HepG2 (cell line): ENCODE data around the gene ZER1. TPM values are rescaled to one million over a fixed set of nuclear protein-coding genes. Genes with fewer than 3 reads are reported as not detected.

ENCODE experiments used
- ARNT ChIP-seq: fragments of 450-650 bp; IDR thresholded peaks from 2 replicates; pipeline ENCODE4 v1.6.1; 2017
- ASH2L ChIP-seq: fragments of 300-600, 200-600 bp; sonication (generic); IDR thresholded peaks from 2 replicates; pipeline ENCODE4 v1.7.0; 2017; ENCODE audit warnings: low read depth, mild to moderate bottlenecking, moderate library complexity, mixed read lengths, low read length; ENCODE audit not compliant: insufficient read length
- DRAP1 ChIP-seq: IDR thresholded peaks from 2 replicates; pipeline ENCODE4 v1.6.1; 2016; ENCODE audit warnings: missing genetic modification reagents, missing compliant biosample characterization
- GATA4 ChIP-seq: sonication (generic); IDR thresholded peaks from 2 replicates; pipeline ENCODE4 v1.6.1; 2016; ENCODE audit warnings: antibody characterized with exemption, low read depth, borderline replicate concordance
- HOXA3 ChIP-seq: sonication (generic); formaldehyde crosslinking; IDR thresholded peaks from 2 replicates; pipeline ENCODE4 v1.5.0; 2020; ENCODE audit warnings: missing genetic modification reagents
- KDM1A ChIP-seq: IDR thresholded peaks from 2 replicates; pipeline ENCODE4 v1.6.1; 2016; ENCODE audit warnings: missing compliant biosample characterization
- KLF16 ChIP-seq, 2 experiments: sonication (generic) in 1 of 2; formaldehyde crosslinking in 1 of 2; IDR thresholded peaks; 2 replicates each; pipeline versions ENCODE4 v1.6.1 to v1.8.0; 2016 to 2023; ENCODE audit warnings: missing genetic modification reagents in 2 of 2, missing compliant biosample characterization in 1 of 2
- MATR3 ChIP-seq: sonication (generic); formaldehyde crosslinking; IDR thresholded peaks from 2 replicates; pipeline ENCODE4 v1.4.0; 2020; ENCODE audit warnings: missing genetic modification reagents
- MIER2 ChIP-seq: IDR thresholded peaks from 2 replicates; pipeline ENCODE4 v1.6.1; 2016; ENCODE audit warnings: missing biosample characterization, missing genetic modification reagents
- MIER3 ChIP-seq: IDR thresholded peaks from 2 replicates; pipeline ENCODE4 v1.6.1; 2016; ENCODE audit warnings: missing compliant biosample characterization, borderline replicate concordance
- NRL ChIP-seq: sonication (generic); formaldehyde crosslinking; IDR thresholded peaks from 2 replicates; pipeline ENCODE4 v1.5.0; 2020; ENCODE audit warnings: missing genetic modification reagents, mild to moderate bottlenecking, moderate library complexity, borderline replicate concordance
- SALL1 ChIP-seq: sonication (generic); formaldehyde crosslinking; IDR thresholded peaks from 2 replicates; pipeline ENCODE4 v1.8.0; 2022; ENCODE audit warnings: mild to moderate bottlenecking, missing genetic modification reagents
- XBP1 ChIP-seq: sonication (generic); formaldehyde crosslinking; IDR thresholded peaks from 2 replicates; pipeline ENCODE4 v1.5.0; 2020; ENCODE audit warnings: missing genetic modification reagents
- ZC3H13 ChIP-seq: sonication (generic); formaldehyde crosslinking; IDR thresholded peaks from 2 replicates; pipeline ENCODE4 v1.8.1; 2023; ENCODE audit warnings: mild to moderate bottlenecking, missing genetic modification reagents, moderate library complexity
- ZKSCAN5 ChIP-seq: sonication (generic); formaldehyde crosslinking; IDR thresholded peaks from 2 replicates; pipeline ENCODE4 v1.5.1; 2020; ENCODE audit warnings: mild to moderate bottlenecking, missing genetic modification reagents
- ZNF225 ChIP-seq: sonication (generic); formaldehyde crosslinking; IDR thresholded peaks from 2 replicates; pipeline ENCODE4 v1.4.0; 2020; ENCODE audit warnings: mild to moderate bottlenecking, missing genetic modification reagents
- ZNF329 ChIP-seq: sonication (generic); formaldehyde crosslinking; IDR thresholded peaks from 2 replicates; pipeline ENCODE4 v1.9.0; 2021; ENCODE audit warnings: low read depth, mild to moderate bottlenecking, missing genetic modification reagents
- ZNF335 ChIP-seq: sonication (generic); formaldehyde crosslinking; IDR thresholded peaks from 2 replicates; pipeline ENCODE4 v1.4.0; 2020; ENCODE audit warnings: missing genetic modification reagents
- ZNF432 ChIP-seq: sonication (generic); formaldehyde crosslinking; IDR thresholded peaks from 2 replicates; pipeline ENCODE4 v1.5.0; 2020; ENCODE audit warnings: missing genetic modification reagents, mild to moderate bottlenecking, borderline replicate concordance
- ZNF557 ChIP-seq: sonication (generic); formaldehyde crosslinking; IDR thresholded peaks from 2 replicates; pipeline ENCODE4 v1.4.0; 2020; ENCODE audit warnings: missing genetic modification reagents
- ZNF580 ChIP-seq: IDR thresholded peaks from 2 replicates; pipeline ENCODE4 v1.6.1; 2016; ENCODE audit warnings: low read depth, borderline replicate concordance
- ZNF597 ChIP-seq: sonication (generic); formaldehyde crosslinking; IDR thresholded peaks from 2 replicates; pipeline ENCODE4 v1.5.0; 2020; ENCODE audit warnings: missing genetic modification reagents
- ZNF619 ChIP-seq: sonication (generic); formaldehyde crosslinking; IDR thresholded peaks from 2 replicates; pipeline ENCODE4 v1.4.0; 2020; ENCODE audit warnings: mild to moderate bottlenecking, missing genetic modification reagents
- ZSCAN20 ChIP-seq: sonication (generic); formaldehyde crosslinking; IDR thresholded peaks from 2 replicates; pipeline ENCODE4 v1.4.0; 2020; ENCODE audit warnings: missing genetic modification reagents, mild to moderate bottlenecking, borderline replicate concordance
- ZSCAN31 ChIP-seq: sonication (generic); formaldehyde crosslinking; IDR thresholded peaks from 2 replicates; pipeline ENCODE4 v1.5.0; 2020; ENCODE audit warnings: low read depth, mild to moderate bottlenecking, missing genetic modification reagents
- polyA plus RNA-seq, 8 experiments: library from polyadenylated mRNA; depleted of rRNA in 3 of 8; stranded (reverse) in 7 of 8; unstranded in 1 of 8; fragments of >200 nt; fragmentation: Illumina TruSeq in 4 of 8; extraction: Trizol in 4 of 8; gene quantifications; 2 replicates each; pipeline versions ENCODE4 v1.2.1 to v1.2.3, GENCODE V29; 2011 to 2016; ENCODE audit warnings: low read depth in 4 of 8, missing spikeins in 1 of 8, mixed read lengths in 1 of 8; ENCODE audit not compliant: insufficient read depth in 1 of 8
- total RNA-seq, 5 experiments: library from RNA; depleted of rRNA; stranded (reverse); fragments of >200 nt; fragmentation: Illumina TruSeq; extraction: Trizol; gene quantifications; 2 replicates each; pipeline ENCODE4 v1.2.3, GENCODE V29; 2016; ENCODE audit warnings: low read depth in 1 of 5
- TF ChIP-seq, protein P1 (sequence below): sonication (generic); formaldehyde crosslinking; IDR thresholded peaks from 2 replicates; pipeline ENCODE4 v1.5.0; 2020; ENCODE audit warnings: missing genetic modification reagents, mild to moderate bottlenecking, borderline replicate concordance
- TF ChIP-seq, protein P2 (sequence below): sonication (generic); formaldehyde crosslinking; IDR thresholded peaks from 2 replicates; pipeline ENCODE4 v1.4.0; 2020; ENCODE audit warnings: missing genetic modification reagents, borderline replicate concordance

The ZER1 gene
- total and polyA plus RNA-seq, 2 of the 13 experiments (the other 11 are each of a cell fraction or from before 2014, with no cell fraction given), result 7.7 to 40.0 TPM

- TF ChIP-seq ZSCAN31 (CRISPR knock-in tag) (no peak; the same call in 1 of the 2 replicates), DRAP1 (CRISPR knock-in tag) (no peak), MIER2 (CRISPR knock-in tag) (no peak), ZNF619 (CRISPR knock-in tag) (no peak), ZNF557 (CRISPR knock-in tag) (no peak), MATR3 (CRISPR knock-in tag) (no peak), ZNF329 (CRISPR knock-in tag) (no peak; the same call in 1 of the 2 replicates), KDM1A (CRISPR knock-in tag) (no peak), KLF16 (CRISPR knock-in tag; IDR thresholded peaks at IDR 0.05) (no peak), SALL1 (CRISPR knock-in tag) (0 out of 2 replicates have a peak, but pooled peaks have one; percentile 40), GATA4 (no peak), ARNT (no peak), ZKSCAN5 (no peak), ZNF335 (CRISPR knock-in tag) (no peak), NRL (CRISPR knock-in tag) (0 out of 2 replicates have a peak, but pooled peaks have one; percentile 72), ZSCAN20 (CRISPR knock-in tag) (no peak; the same call in 1 of the 2 replicates), MIER3 (CRISPR knock-in tag) (no peak), ZNF432 (CRISPR knock-in tag) (no peak), ZC3H13 (CRISPR knock-in tag) (peak; percentile 90), ASH2L (no peak), ZNF597 (no peak), ZNF580 (CRISPR knock-in tag) (no peak; the same call in 1 of the 2 replicates), XBP1 (CRISPR knock-in tag) (no peak), ZNF225 (no peak), HOXA3 (CRISPR knock-in tag) (peak; percentile 38; the same call in 1 of the 2 replicates)
- TF ChIP-seq, protein P1, sequence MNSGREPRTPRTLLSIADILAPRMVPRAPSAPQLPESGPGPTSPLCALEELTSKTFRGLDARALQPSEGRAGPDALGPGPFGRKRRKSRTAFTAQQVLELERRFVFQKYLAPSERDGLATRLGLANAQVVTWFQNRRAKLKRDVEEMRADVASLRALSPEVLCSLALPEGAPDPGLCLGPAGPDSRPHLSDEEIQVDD (CRISPR knock-in tag), result peak; percentile 86; the same call in 1 of the 2 replicates
- TF ChIP-seq, protein P2, sequence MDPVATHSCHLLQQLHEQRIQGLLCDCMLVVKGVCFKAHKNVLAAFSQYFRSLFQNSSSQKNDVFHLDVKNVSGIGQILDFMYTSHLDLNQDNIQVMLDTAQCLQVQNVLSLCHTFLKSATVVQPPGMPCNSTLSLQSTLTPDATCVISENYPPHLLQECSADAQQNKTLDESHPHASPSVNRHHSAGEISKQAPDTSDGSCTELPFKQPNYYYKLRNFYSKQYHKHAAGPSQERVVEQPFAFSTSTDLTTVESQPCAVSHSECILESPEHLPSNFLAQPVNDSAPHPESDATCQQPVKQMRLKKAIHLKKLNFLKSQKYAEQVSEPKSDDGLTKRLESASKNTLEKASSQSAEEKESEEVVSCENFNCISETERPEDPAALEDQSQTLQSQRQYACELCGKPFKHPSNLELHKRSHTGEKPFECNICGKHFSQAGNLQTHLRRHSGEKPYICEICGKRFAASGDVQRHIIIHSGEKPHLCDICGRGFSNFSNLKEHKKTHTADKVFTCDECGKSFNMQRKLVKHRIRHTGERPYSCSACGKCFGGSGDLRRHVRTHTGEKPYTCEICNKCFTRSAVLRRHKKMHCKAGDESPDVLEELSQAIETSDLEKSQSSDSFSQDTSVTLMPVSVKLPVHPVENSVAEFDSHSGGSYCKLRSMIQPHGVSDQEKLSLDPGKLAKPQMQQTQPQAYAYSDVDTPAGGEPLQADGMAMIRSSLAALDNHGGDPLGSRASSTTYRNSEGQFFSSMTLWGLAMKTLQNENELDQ (CRISPR knock-in tag), result no peak
Measured at GRCh38 chr9:128818839-128819715, 47.4 kb upstream of the ZER1 start (continued).
